Measurements from ENCODE around the gene IGSF11. TPM values are rescaled to one million over a fixed set of nuclear protein-coding genes. Genes with fewer than 3 reads are reported as not detected.

Gene IGSF11
- total RNA-seq, 4 donors from 2014 or later: 0.27 to 0.95 (median 0.59) TPM

GRCh38 chr3:118912188-118912587 lies 122.5 kb downstream of the IGSF11 start:
- Histone ChIP-seq H3K9me3 (no peaks in the 10 kb centered on the region), H3K4me3 (no peak overlapping the region), H3K4me1 (no peaks in the 10 kb centered on the region), H3K36me3 (no peaks in the 10 kb centered on the region), H3K27me3 (no peaks in the 10 kb centered on the region), H3K27ac (no peak overlapping the region)
- WGBS, 2 donors (ENCODE audit: low coverage in 1 of 2): 52% methylated on average over 3 of the region's 3 CpGs; no CpG with 5 or more reads in 1 of the 2 donors
- intact Hi-C loops (cut with DNase I; ENCODE audit: low total_unique reads): no loop called here
- in situ Hi-C loops (cut with MboI; ENCODE audit: low pct_ligation_motif_present in 1 of 4, low pct_unique_long_range_greater_than_20kb in 1 of 4, low sequenced_read_pairs in 3 of 4): no loop called here
- TF ChIP-seq, protein P1, sequence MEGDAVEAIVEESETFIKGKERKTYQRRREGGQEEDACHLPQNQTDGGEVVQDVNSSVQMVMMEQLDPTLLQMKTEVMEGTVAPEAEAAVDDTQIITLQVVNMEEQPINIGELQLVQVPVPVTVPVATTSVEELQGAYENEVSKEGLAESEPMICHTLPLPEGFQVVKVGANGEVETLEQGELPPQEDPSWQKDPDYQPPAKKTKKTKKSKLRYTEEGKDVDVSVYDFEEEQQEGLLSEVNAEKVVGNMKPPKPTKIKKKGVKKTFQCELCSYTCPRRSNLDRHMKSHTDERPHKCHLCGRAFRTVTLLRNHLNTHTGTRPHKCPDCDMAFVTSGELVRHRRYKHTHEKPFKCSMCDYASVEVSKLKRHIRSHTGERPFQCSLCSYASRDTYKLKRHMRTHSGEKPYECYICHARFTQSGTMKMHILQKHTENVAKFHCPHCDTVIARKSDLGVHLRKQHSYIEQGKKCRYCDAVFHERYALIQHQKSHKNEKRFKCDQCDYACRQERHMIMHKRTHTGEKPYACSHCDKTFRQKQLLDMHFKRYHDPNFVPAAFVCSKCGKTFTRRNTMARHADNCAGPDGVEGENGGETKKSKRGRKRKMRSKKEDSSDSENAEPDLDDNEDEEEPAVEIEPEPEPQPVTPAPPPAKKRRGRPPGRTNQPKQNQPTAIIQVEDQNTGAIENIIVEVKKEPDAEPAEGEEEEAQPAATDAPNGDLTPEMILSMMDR (IDR thresholded peaks at IDR 0.05): no peak
- TF ChIP-seq EP300 (IDR thresholded peaks at IDR 0.05; ENCODE audit: low read depth): no peak
- TF ChIP-seq POLR2A (IDR thresholded peaks at IDR 0.05): no peak
- TF ChIP-seq POLR2AphosphoS5 (IDR thresholded peaks at IDR 0.05): no peak
- DNase-seq: no peak

GRCh38 chr3:118910332-118910731 lies 124.3 kb downstream of the IGSF11 start:
- H3K36me3 ChIP-seq: no peaks in the 10 kb centered on the region
- WGBS, 2 donors (ENCODE audit: low coverage in 1 of 2): 48 to 59% methylated on average over 3 of the region's 3 CpGs

GRCh38 chr3:118909763-118910162 lies 124.9 kb downstream of the IGSF11 start:
- Histone ChIP-seq H3K4me3 (no peak overlapping the region), H3K36me3 (no peaks in the 10 kb centered on the region), H3K27me3 (no peaks in the 10 kb centered on the region), H3K9me3 (no peaks in the 10 kb centered on the region), H3K4me1 (no peaks in the 10 kb centered on the region), H3K27ac (no peak overlapping the region)
- TF ChIP-seq, protein P1 (IDR thresholded peaks at IDR 0.05): no peak
- no peak for TF ChIP-seq POLR2A (IDR thresholded peaks at IDR 0.05)
- TF ChIP-seq POLR2AphosphoS5 (IDR thresholded peaks at IDR 0.05): no peak
- TF ChIP-seq EP300 (IDR thresholded peaks at IDR 0.05; ENCODE audit: low read depth): no peak
- DNase-seq: no peak
- intact Hi-C loops (cut with DNase I; ENCODE audit: low total_unique reads) (no loop called here), in situ Hi-C loops (cut with MboI; ENCODE audit: low pct_ligation_motif_present in 1 of 4, low pct_unique_long_range_greater_than_20kb in 1 of 4, low sequenced_read_pairs in 3 of 4) (no loop called here)

More at GRCh38 chr3:118910332-118910731, 124.3 kb downstream of the IGSF11 start:
- no peaks in the 10 kb centered on the region for H3K4me1 ChIP-seq
- TF ChIP-seq POLR2A (IDR thresholded peaks at IDR 0.05): no peak
- TF ChIP-seq, protein P1 (IDR thresholded peaks at IDR 0.05): no peak
- TF ChIP-seq EP300 (IDR thresholded peaks at IDR 0.05; ENCODE audit: low read depth): no peak
- TF ChIP-seq POLR2AphosphoS5 (IDR thresholded peaks at IDR 0.05): no peak
- no peak for DNase-seq
- no peaks in the 10 kb centered on the region for H3K9me3 ChIP-seq
- in situ Hi-C loops (cut with MboI; ENCODE audit: low pct_ligation_motif_present in 1 of 4, low pct_unique_long_range_greater_than_20kb in 1 of 4, low sequenced_read_pairs in 3 of 4) (no loop called here), intact Hi-C loops (cut with DNase I; ENCODE audit: low total_unique reads) (no loop called here)
- no peaks in the 10 kb centered on the region for H3K27me3 ChIP-seq
- H3K4me3 ChIP-seq: no peak overlapping the region
- H3K27ac ChIP-seq: no peak overlapping the region

GRCh38 chr3:118907909-118908308 lies 126.7 kb downstream of the IGSF11 start:
- intact Hi-C loops (cut with DNase I; ENCODE audit: low total_unique reads) (no loop called here), in situ Hi-C loops (cut with MboI; ENCODE audit: low pct_ligation_motif_present in 1 of 4, low pct_unique_long_range_greater_than_20kb in 1 of 4, low sequenced_read_pairs in 3 of 4) (no loop called here)
- no peak for DNase-seq
- no peak overlapping the region for H3K27ac ChIP-seq
- no peaks in the 10 kb centered on the region for H3K36me3 ChIP-seq
- no peaks in the 10 kb centered on the region for H3K4me1 ChIP-seq
- no peak overlapping the region for H3K4me3 ChIP-seq
- 55 to 83% methylated on average over 1 to 2 of the region's 2 CpGs for WGBS, 2 donors (ENCODE audit: low coverage in 1 of 2)
- H3K27me3 ChIP-seq: no peaks in the 10 kb centered on the region
- no peaks in the 10 kb centered on the region for H3K9me3 ChIP-seq
- TF ChIP-seq POLR2AphosphoS5 (IDR thresholded peaks at IDR 0.05): no peak
- TF ChIP-seq, protein P1 (IDR thresholded peaks at IDR 0.05): no peak
- TF ChIP-seq POLR2A (IDR thresholded peaks at IDR 0.05): no peak
- no peak for TF ChIP-seq EP300 (IDR thresholded peaks at IDR 0.05; ENCODE audit: low read depth)
